ENCODE measurements around the gene CERS6.

DNA sequence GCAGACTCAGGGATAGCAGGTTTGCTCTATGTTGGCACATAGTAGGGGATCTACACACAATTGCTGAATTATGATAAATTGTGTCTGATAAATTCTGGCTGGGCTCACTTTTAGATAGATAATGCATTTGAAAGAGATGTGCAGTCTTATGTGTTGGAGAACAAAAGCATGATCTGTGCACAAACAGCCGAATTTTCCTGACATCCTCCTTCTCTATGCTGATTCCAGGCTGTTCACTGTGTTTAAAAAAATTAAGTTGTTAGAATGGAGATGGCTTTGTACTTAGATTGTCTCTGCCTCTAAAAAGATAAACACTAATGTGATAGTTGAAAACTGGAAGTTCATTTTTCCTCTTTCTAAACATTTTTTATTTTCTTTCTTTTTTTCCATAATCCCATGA lies 2.1 kb downstream of the CERS6 start:
- no peak for TF ChIP-seq EZH2 (IDR thresholded peaks at IDR 0.05; ENCODE audit: low read depth)
- TF ChIP-seq, protein P1, sequence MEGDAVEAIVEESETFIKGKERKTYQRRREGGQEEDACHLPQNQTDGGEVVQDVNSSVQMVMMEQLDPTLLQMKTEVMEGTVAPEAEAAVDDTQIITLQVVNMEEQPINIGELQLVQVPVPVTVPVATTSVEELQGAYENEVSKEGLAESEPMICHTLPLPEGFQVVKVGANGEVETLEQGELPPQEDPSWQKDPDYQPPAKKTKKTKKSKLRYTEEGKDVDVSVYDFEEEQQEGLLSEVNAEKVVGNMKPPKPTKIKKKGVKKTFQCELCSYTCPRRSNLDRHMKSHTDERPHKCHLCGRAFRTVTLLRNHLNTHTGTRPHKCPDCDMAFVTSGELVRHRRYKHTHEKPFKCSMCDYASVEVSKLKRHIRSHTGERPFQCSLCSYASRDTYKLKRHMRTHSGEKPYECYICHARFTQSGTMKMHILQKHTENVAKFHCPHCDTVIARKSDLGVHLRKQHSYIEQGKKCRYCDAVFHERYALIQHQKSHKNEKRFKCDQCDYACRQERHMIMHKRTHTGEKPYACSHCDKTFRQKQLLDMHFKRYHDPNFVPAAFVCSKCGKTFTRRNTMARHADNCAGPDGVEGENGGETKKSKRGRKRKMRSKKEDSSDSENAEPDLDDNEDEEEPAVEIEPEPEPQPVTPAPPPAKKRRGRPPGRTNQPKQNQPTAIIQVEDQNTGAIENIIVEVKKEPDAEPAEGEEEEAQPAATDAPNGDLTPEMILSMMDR (conservative IDR thresholded peaks at IDR 0.05) = no peak
